ENCODE results near the gene DUSP22. TPM values are rescaled to one million over a fixed set of nuclear protein-coding genes. Genes with fewer than 3 reads are reported as not detected.

Gene DUSP22
- total and polyA plus RNA-seq, 4 donors, result 23.0 to 65.8 (median 49.3) TPM

DNA sequence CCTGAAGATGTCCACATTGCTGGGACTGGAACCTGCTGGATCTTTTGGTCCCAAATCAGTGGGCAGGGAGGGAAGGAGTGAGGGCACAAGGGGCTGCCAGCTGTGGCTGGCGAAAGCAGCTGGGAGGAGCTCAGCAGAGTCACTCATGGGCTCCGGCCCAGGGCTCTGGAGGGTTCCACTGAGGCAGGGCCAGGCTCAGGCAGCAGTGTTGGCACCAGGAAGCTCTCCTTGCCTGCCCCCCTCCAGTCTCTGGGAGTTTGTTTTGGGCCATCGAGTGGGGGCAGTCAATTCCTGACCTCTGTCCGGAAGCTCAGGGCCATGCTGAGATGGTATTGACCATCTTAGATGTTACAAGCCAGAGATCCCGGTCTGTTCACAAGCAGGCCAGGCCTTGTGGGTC, 60.2 kb downstream of the DUSP22 start:
- H3K27me3 ChIP-seq (ENCODE audit: control insufficient read depth in 1 of 2, insufficient read depth in 2 of 2, low read length in 1 of 2), result no peaks in the 10 kb centered on the region
- no peaks in the 10 kb centered on the region for H3K9me3 ChIP-seq (ENCODE audit: control insufficient read depth, low read length)
- no peaks in the 10 kb centered on the region for H3K4me1 ChIP-seq (ENCODE audit: control insufficient read depth in 1 of 2, insufficient read depth in 2 of 2, low read length in 2 of 2)
- WGBS, 2 donors, result 83 to 84% methylated on average over 5 of the region's 5 CpGs
- intact Hi-C loops (cut with DNase I), result no loop called here
- H3K4me3 ChIP-seq (ENCODE audit: low read length in 2 of 2), result no peak overlapping the region
- H3K27ac ChIP-seq (ENCODE audit: low read depth in 1 of 2, low read length in 2 of 2), result no peak overlapping the region
- ATAC-seq (ENCODE audit: low FRiP score) (no peak), DNase-seq (peak in 1 of 2 donors; percentile 46)
- peaks cover 0 to 3% of the 10 kb centered on the region in 2 donors for H3K36me3 ChIP-seq (ENCODE audit: control insufficient read depth in 1 of 2, insufficient read depth in 2 of 2, low read length in 1 of 2)

DNA sequence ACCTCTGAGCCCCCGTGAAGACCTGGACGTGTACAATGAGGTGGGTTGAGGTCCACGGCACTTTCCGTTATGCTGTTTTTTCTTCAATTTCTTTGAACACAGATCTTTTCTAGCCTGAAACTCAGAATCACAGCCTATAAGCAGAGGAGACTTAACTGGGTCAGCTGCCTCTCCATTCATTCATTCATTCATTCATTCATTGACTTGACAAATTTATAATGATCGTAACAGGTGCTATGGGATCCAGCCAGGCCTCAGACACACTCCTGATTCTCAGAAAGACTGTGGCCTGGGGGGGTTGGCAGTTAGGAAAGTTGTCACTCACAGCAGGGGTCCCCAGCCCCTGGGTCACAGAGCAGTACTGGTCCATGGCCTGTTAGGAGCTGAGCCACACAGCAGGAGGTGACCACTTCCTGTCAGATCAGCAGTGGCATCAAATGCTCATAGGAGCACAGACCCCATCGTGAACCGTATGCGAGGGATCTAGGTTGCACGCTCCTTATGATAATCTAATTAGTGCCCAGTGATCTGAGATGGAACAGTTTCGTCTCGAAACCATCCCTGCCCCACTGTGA, 60.7 kb downstream of the DUSP22 start:
- 80% methylated on average over 11 of the region's 11 CpGs for WGBS, 2 donors
- Histone ChIP-seq H3K4me1 (ENCODE audit: control insufficient read depth in 1 of 2, insufficient read depth in 2 of 2, low read length in 2 of 2) (no peaks in the 10 kb centered on the region), H3K27me3 (ENCODE audit: control insufficient read depth in 1 of 2, insufficient read depth in 2 of 2, low read length in 1 of 2) (no peaks in the 10 kb centered on the region), H3K4me3 (ENCODE audit: low read length in 2 of 2) (no peak overlapping the region), H3K36me3 (ENCODE audit: control insufficient read depth in 1 of 2, insufficient read depth in 2 of 2, low read length in 1 of 2) (peaks cover 0 to 3% of the 10 kb centered on the region in 2 donors), H3K9me3 (ENCODE audit: control insufficient read depth, low read length) (no peaks in the 10 kb centered on the region), H3K27ac (ENCODE audit: low read depth in 1 of 2, low read length in 2 of 2) (no peak overlapping the region)
- intact Hi-C loops (cut with DNase I), result no loop called here
- DNase-seq (no peak), ATAC-seq (ENCODE audit: low FRiP score) (no peak)

DNA sequence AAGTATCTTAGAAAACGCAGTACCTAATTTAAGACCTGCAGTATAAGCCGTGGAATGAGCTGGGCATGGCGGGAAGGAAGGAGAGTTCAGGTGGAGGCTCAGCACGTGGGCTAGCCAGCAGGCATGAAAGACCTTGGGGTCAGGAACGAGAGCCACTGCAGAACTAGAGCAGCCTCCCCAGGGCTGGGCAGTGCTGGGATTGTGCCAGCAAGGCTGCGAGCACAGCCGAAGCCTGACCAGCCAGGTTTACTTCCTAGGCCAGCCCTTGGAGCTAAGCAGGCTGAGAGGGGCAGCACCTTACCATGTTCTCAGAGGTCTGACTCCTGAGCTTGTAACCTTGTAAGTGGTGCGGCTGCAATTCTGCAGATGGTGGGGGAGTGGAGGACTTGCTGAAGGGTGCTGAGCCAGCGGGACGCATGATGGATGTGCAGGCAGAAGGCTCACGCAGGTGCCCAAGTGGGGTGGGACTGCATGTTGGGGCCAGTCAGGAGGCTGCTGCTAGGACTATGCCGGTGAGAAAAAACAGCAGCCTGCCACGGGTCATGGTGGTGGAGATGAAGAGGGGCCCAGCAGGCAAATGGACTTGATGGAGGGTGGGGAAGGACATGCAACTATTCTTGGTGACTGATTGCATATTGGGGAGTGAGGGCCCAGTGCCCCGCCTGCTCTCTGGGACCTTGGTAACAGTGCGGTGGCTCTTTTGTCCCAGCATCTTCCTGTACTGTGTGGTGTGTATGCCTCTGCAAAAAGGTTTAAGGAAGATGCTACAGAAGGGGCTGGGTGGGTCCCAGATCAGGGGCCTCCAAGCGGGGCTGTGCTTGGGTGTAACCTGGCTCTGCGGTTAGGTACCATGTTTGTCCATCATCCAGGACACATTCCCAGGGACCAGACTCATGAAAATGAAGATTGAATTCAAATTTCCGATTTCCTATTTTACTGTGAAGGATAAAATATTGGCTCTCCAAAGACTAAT, 61.6 kb downstream of the DUSP22 start:
- Histone ChIP-seq H3K9me3 (ENCODE audit: control insufficient read depth, low read length) (no peaks in the 10 kb centered on the region), H3K27ac (ENCODE audit: low read depth in 1 of 2, low read length in 2 of 2) (no peak overlapping the region), H3K27me3 (ENCODE audit: control insufficient read depth in 1 of 2, insufficient read depth in 2 of 2, low read length in 1 of 2) (no peaks in the 10 kb centered on the region), H3K36me3 (ENCODE audit: control insufficient read depth in 1 of 2, insufficient read depth in 2 of 2, low read length in 1 of 2) (peaks cover 0 to 1% of the 10 kb centered on the region in 2 donors), H3K4me3 (ENCODE audit: low read length in 2 of 2) (no peak overlapping the region), H3K4me1 (ENCODE audit: control insufficient read depth in 1 of 2, insufficient read depth in 2 of 2, low read length in 2 of 2) (no peaks in the 10 kb centered on the region)
- 84 to 86% methylated on average over 18 of the region's 18 CpGs for WGBS, 2 donors
- DNase-seq (no peak), ATAC-seq (ENCODE audit: low FRiP score) (no peak)
- intact Hi-C loops (cut with DNase I), result no loop called here

DNA sequence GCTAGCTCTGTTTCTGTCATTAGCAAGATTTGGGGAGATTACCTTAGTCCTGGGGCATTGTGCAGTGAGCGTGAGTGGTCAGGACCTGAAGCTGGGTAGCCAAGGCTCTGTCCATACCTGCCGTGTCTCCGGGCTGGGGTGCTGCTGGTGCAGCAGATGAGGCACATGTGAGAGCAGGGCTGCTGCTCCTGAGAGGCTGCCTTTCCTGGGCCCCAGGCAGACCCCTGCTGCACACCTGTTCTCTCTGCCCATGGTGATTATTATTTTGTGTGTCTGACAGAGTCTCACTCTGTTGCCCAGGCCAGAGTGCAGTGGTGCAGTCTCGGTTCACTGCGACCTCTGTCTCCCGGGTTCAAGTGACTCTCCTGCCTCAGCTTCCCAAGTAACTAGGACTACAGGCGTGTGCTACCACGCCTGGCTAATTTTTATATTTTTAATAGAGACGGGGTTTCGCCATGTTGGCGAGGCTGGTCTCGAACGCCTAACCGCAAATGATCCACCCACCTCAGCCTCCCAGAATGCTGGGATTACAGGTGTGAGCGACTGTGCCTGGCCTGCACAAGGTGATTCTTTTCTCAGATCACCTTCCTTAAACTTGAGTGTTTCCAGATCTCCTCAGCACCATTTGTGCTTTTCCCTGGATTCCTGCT, 62.5 kb downstream of the DUSP22 start:
- ATAC-seq (ENCODE audit: low FRiP score), result no peak
- Histone ChIP-seq H3K4me3 (ENCODE audit: low read length in 2 of 2) (no peak overlapping the region), H3K9me3 (ENCODE audit: control insufficient read depth, low read length) (no peaks in the 10 kb centered on the region), H3K36me3 (ENCODE audit: control insufficient read depth in 1 of 2, insufficient read depth in 2 of 2, low read length in 1 of 2) (no peaks in the 10 kb centered on the region), H3K4me1 (ENCODE audit: control insufficient read depth in 1 of 2, insufficient read depth in 2 of 2, low read length in 2 of 2) (no peaks in the 10 kb centered on the region), H3K27me3 (ENCODE audit: control insufficient read depth in 1 of 2, insufficient read depth in 2 of 2, low read length in 1 of 2) (no peaks in the 10 kb centered on the region), H3K27ac (ENCODE audit: low read depth in 1 of 2, low read length in 2 of 2) (no peak overlapping the region)
- WGBS, 2 donors, result 88 to 90% methylated on average over 15 of the region's 15 CpGs
- no peak for DNase-seq
- intact Hi-C loops (cut with DNase I), result no loop called here

DNA sequence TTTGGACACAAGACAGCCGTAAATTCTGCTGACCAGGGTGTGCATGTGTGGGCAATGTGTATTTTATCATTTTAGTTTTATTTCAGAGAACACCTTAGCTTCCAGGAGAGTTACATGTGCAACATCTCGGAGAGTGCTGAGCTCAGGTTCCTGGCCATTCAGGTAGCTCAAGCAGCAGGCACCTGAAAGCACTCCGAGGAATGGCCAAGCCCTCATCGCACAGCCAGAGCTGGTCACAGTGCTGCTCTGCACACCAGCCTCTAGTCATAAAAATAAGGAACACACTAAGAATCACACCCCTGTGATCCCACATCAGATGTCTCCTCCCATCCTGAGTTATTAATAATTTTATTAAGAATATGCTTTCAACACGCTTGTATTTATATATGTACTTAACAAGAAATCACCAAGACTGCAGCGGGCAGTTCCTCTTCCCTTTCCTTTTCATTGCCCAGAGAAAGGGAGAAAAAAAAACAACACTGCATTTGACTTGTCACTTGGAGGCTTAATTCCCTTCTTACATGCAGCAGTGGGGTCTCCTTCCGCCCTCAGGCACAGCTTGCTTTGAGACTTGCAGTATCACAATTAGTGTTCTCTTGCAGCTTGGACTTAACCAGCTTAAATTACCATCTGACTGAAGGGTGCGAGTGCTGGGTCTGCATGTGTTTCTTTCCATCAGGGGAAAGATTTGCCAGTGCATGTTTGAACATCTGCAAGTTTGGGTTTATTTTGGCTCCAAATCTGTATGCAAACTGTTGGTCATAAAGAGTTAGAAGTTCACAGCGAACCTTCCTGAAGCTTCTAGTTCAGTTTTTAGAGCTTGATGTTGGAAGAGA, 63.3 kb downstream of the DUSP22 start:
- ATAC-seq (ENCODE audit: low FRiP score) (no peak), DNase-seq (peak in 1 of 2 donors; percentile 51)
- Histone ChIP-seq H3K27me3 (ENCODE audit: control insufficient read depth in 1 of 2, insufficient read depth in 2 of 2, low read length in 1 of 2) (no peaks in the 10 kb centered on the region), H3K4me3 (ENCODE audit: low read length in 2 of 2) (no peak overlapping the region), H3K9me3 (ENCODE audit: control insufficient read depth, low read length) (no peaks in the 10 kb centered on the region), H3K4me1 (ENCODE audit: control insufficient read depth in 1 of 2, insufficient read depth in 2 of 2, low read length in 2 of 2) (no peaks in the 10 kb centered on the region), H3K36me3 (ENCODE audit: control insufficient read depth in 1 of 2, insufficient read depth in 2 of 2, low read length in 1 of 2) (no peaks in the 10 kb centered on the region), H3K27ac (ENCODE audit: low read depth in 1 of 2, low read length in 2 of 2) (no peak overlapping the region)
- intact Hi-C loops (cut with DNase I), result no loop called here
- WGBS, 2 donors, result 68% methylated on average over 9 of the region's 9 CpGs

DNA sequence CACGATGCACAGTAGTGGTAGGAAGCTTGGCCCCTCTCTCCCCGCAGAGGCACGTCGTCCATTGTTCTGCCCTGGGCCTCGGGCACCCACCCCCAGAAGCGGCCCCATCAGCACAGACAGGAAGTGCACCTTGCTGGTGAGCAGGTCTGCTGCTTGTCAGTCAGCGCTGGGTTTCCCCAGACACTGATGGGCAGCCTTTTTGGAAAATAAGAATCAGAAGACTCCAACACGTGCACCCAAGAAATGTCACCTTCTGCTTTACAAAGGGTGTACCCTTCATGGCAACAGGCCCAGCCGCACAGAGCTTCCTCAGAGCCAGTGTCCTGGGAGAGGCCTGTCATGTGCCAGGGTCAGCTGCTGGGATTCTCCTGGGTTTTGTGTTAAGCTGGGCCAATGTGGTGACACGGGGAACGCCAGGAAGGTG, 64.6 kb downstream of the DUSP22 start:
- no peaks in the 10 kb centered on the region for H3K4me1 ChIP-seq (ENCODE audit: control insufficient read depth in 1 of 2, insufficient read depth in 2 of 2, low read length in 2 of 2)
- no peak for DNase-seq
- intact Hi-C loops (cut with DNase I), result no loop called here
- no peaks in the 10 kb centered on the region for H3K36me3 ChIP-seq (ENCODE audit: control insufficient read depth in 1 of 2, insufficient read depth in 2 of 2, low read length in 1 of 2)
- ATAC-seq (ENCODE audit: low FRiP score), result no peak
- 85% methylated on average over 11 of the region's 11 CpGs for WGBS, 2 donors
- H3K4me3 ChIP-seq (ENCODE audit: low read length in 2 of 2), result no peak overlapping the region
- peaks cover 2% of the 10 kb centered on the region for H3K9me3 ChIP-seq (ENCODE audit: control insufficient read depth, low read length)
- H3K27me3 ChIP-seq (ENCODE audit: control insufficient read depth in 1 of 2, insufficient read depth in 2 of 2, low read length in 1 of 2), result no peaks in the 10 kb centered on the region
- no peak overlapping the region for H3K27ac ChIP-seq (ENCODE audit: low read depth in 1 of 2, low read length in 2 of 2)

DNA sequence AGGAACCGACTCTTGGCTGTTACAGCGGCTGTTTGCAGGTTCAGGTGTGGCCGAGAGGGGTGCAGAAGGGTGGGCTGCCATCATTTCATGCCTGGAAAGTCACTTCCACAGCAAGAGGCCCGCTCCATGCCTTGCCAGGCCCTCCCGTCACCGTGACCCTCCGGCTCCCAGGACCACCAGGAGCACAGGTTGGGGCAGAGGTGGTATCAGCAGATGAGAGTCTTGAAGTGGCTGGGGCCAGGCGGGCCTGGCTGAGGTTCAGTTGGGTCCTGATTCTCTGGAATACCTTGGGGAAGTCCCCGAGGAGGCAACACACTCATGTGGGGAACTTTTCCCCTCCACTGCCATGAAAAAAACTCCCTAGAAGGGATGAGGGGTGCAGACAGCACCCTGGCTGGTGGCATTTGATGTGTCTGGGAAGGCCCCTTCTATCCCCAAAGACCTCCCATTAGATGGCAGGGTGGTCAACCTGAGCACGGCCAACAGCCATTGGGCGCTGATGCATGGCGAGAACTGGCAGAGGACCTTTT, 65.0 kb downstream of the DUSP22 start:
- no peak for ATAC-seq (ENCODE audit: low FRiP score)
- no peaks in the 10 kb centered on the region for H3K4me1 ChIP-seq (ENCODE audit: control insufficient read depth in 1 of 2, insufficient read depth in 2 of 2, low read length in 2 of 2)
- H3K4me3 ChIP-seq (ENCODE audit: low read length in 2 of 2), result no peak overlapping the region
- intact Hi-C loops (cut with DNase I), result no loop called here
- no peaks in the 10 kb centered on the region for H3K27me3 ChIP-seq (ENCODE audit: control insufficient read depth in 1 of 2, insufficient read depth in 2 of 2, low read length in 1 of 2)
- no peaks in the 10 kb centered on the region for H3K36me3 ChIP-seq (ENCODE audit: control insufficient read depth in 1 of 2, insufficient read depth in 2 of 2, low read length in 1 of 2)
- 83 to 84% methylated on average over 12 of the region's 12 CpGs for WGBS, 2 donors
- H3K27ac ChIP-seq (ENCODE audit: low read depth in 1 of 2, low read length in 2 of 2), result no peak overlapping the region
- no peak for DNase-seq
- peaks cover 2% of the 10 kb centered on the region for H3K9me3 ChIP-seq (ENCODE audit: control insufficient read depth, low read length)

DNA sequence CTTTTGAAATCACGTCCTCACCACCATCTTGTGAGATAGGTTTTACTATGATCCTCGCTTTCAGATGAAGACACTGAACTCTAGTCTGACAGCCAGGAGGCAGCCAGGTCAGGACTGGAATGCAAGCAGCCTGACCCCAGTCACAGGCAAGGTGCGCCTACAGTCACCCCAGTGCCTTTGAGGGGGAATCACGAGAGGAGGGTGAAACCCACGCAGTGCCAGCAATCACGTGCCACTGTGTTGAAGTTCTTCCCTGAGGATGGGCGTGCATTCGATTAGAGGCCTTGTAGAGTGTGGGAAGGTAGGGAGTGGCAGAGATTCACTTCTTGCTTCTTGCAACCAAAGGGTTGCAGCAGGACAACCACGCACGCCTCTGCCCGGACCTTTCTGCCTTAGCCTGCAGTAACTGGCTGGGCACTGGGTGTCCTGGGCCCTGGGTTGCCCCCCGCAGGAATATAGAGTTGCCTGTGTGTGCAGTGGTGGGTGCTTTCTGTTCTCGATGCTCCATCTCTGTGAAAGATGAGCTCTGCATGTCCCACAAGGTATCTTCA, 65.6 kb downstream of the DUSP22 start:
- DNase-seq (no peak), ATAC-seq (ENCODE audit: low FRiP score) (no peak)
- peaks cover 3% of the 10 kb centered on the region for H3K9me3 ChIP-seq (ENCODE audit: control insufficient read depth, low read length)

More for the DNA sequence above, 65.6 kb downstream of the DUSP22 start:
- no peak overlapping the region for H3K27ac ChIP-seq (ENCODE audit: low read depth in 1 of 2, low read length in 2 of 2)
- 84% methylated on average over 13 of the region's 13 CpGs for WGBS, 2 donors
- intact Hi-C loops (cut with DNase I), result no loop called here
- no peaks in the 10 kb centered on the region for H3K27me3 ChIP-seq (ENCODE audit: control insufficient read depth in 1 of 2, insufficient read depth in 2 of 2, low read length in 1 of 2)
- no peak overlapping the region for H3K4me3 ChIP-seq (ENCODE audit: low read length in 2 of 2)
- no peaks in the 10 kb centered on the region for H3K36me3 ChIP-seq (ENCODE audit: control insufficient read depth in 1 of 2, insufficient read depth in 2 of 2, low read length in 1 of 2)
- no peaks in the 10 kb centered on the region for H3K4me1 ChIP-seq (ENCODE audit: control insufficient read depth in 1 of 2, insufficient read depth in 2 of 2, low read length in 2 of 2)
